Adrenal gland (tissue), 5 donors: ENCODE measurements around the gene KAZN.

Source experiments
- POLR2A ChIP-seq, 2 donors: fragments of 450-650 bp; IDR thresholded peaks; one replicate each; pipeline ENCODE4 v1.6.1; 2017; ENCODE audit warnings: antibody characterized with exemption in 2 of 2, mild to moderate bottlenecking in 2 of 2, moderate library complexity in 1 of 2
- TF ChIP-seq, protein P1 (sequence below), 6 experiments: fragments of 450-650 bp in 4 of 6; fragments of 200-600 bp in 2 of 6; sonication (generic) in 1 of 6; IDR thresholded peaks; 1 replicate in 5 of 6; 2 replicates in 1 of 6; pipeline versions ENCODE4 v1.5.1 to v1.8.0; 2016 to 2021; ENCODE audit warnings: antibody characterized with exemption in 6 of 6, mild to moderate bottlenecking in 2 of 6, moderate library complexity in 1 of 6
- donor health status: DM: no; HTN: no; CAD: no.

DNA sequence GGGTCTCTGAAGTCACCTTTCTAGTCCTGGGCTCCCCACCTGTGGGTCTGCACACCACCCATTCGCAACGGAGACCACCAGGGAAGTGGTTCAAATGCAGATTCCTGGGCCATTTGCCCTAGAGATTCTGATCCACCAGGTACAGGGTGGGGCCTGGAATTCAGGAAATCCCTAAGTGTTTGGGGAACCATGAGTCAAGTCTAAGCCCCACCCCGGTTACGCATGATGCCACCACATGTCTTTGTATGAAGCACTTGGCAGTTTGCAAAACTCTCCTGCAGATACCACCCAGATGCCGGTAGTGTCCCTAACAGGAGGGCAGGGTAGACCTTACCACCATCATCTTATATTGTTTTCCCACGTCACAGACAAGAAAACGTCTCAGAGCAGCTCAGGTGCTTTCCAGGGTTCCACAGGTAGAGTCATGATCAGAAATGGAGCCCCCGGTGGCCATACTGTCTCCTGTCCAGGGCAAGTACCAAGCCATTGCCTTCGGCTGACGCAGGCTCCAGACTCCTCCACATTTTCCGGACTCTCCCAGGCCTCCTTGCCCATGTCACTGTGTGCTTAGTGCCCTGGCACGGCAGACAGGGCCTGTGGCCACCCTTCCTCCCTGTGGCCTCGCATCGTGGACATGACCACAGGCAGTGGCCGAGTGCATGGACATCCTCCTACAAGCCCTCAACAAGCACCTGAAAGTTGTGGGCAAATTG lies 465.9 kb downstream of the KAZN start:
- TF ChIP-seq, protein P1, sequence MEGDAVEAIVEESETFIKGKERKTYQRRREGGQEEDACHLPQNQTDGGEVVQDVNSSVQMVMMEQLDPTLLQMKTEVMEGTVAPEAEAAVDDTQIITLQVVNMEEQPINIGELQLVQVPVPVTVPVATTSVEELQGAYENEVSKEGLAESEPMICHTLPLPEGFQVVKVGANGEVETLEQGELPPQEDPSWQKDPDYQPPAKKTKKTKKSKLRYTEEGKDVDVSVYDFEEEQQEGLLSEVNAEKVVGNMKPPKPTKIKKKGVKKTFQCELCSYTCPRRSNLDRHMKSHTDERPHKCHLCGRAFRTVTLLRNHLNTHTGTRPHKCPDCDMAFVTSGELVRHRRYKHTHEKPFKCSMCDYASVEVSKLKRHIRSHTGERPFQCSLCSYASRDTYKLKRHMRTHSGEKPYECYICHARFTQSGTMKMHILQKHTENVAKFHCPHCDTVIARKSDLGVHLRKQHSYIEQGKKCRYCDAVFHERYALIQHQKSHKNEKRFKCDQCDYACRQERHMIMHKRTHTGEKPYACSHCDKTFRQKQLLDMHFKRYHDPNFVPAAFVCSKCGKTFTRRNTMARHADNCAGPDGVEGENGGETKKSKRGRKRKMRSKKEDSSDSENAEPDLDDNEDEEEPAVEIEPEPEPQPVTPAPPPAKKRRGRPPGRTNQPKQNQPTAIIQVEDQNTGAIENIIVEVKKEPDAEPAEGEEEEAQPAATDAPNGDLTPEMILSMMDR (IDR thresholded peaks at IDR 0.05), result no peak
- no peak for TF ChIP-seq POLR2A (IDR thresholded peaks at IDR 0.05)
